Stimulated activated CD8-positive, alpha-beta memory T cell treated with anti-CD3 and anti-CD28 coated beads, Interleukin-4, amount 100 ng/mL, for 1 hour (primary cell): Measurements from ENCODE around the gene PHLDA3.

ENCODE experiments used
- DNase-seq, 2 donors: peaks; one replicate each; pipeline ENCODE4 v3.0.0-alpha.2; 2020; ENCODE audit warnings: low read depth in 2 of 2, low spot score in 1 of 2

PHLDA3 gene

DNA sequence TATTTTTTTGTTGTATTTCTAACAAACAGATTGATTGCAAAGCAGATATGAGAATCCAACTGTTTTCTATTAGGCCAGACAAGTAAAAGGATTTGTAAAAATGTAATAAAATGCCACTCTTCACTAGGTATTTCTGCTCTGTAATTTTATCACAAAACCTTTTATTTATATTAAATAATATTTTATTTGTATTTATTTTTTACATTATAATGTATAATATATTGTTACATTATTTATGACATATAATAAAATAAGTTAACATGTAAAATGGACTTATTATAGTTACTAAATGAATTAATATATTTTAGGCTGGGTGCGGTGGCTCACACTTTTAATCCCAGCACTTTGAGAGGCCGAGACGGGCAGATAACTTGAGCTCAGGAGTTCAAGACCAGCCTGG is 34.7 kb downstream of the PHLDA3 start:
- no peak for DNase-seq

DNA sequence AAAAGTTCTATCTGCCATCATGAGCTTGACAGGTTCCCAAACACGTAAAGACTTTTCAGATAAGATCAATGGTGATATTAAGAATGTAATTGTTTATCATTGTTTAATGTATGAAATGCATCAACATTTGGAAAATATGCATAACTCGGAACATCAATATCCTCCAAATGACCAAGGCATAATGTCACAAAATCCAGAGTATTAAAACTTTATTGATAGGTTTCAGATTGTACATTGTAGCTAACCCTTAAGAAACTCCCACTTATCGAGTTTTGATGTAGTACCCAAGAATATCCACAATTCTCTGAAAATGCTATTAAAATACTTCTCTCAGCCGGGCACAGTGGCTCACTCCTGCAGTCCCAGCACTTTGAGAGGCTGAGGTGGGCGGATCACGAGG is 35.4 kb downstream of the PHLDA3 start:
- DNase-seq, result no peak

DNA sequence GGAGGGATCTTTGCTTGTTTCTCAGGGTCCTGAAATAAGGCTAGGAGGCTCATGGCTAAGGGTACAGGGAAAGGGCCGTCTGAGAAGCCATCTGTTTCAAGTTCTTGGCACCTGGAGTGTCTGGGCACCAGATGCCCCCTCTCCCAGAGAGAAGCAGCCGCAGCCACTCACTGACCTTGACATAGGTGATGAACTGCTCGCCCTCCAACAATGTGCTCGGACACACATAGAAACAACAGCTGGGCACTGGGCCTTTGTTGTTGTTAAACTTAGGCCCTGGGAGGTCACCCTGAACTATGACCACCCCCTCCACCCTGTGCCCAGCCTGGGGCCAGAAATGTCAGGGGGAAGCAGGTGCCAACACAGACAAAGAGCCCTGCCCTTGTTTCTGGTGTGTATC is 38.2 kb downstream of the PHLDA3 start:
- DNase-seq, result no peak

DNA sequence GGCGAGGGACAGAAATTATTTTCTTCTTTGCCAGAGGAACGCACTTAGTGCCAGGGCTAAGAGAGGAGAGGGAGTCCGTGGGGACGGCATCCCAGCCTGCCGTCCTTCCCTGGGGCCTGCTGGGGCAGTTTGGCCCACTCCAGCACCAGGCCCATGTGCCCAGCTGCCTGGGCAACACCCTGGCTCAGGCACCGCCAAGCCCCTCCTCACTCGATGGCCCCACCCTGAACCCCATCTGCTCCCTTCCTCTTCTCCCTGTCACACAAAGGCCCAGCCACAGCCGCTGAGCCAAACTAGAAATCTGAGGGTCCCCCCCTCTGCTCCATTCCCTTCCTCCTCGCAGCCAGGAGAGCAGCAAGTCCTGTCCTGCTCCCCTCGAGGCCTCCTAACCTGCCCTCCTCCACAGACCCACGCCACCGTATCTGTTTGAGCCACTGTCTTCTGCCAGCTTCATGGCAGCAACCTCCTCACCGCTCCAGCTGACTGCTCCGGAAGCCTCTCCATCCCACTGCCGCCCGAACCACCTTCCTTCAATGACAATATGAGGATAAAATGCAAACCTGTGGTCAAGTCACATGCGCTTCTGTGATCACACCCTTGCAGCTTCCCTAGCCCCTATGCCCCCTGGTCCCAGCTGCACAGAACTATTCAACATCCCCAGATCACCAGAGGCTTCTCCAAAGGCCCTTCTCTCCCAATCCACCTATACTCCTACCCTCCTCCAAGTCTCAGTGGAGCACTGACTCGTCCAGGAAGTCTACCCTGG is 39.1 kb downstream of the PHLDA3 start:
- no peak for DNase-seq

DNA sequence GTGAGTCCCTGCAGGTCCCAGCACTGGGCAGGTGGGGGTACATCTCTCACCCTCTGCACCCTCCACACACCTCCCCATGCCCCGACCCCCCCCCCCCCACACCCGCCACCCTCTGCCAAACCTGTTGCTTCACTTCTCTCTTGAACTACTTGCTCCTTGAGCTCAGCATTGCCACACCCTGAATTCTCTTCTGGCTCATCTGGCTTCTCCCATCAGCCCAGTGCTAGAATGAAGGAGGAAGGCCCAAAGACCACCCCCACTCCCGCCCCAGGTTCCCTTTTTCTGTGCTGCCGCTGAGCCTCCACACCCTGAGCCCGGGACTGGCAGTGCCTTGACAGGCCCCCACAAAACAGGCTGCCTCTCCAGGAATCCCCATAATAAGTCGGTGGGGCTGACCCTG is 41.0 kb downstream of the PHLDA3 start:
- DNase-seq, result no peak

DNA sequence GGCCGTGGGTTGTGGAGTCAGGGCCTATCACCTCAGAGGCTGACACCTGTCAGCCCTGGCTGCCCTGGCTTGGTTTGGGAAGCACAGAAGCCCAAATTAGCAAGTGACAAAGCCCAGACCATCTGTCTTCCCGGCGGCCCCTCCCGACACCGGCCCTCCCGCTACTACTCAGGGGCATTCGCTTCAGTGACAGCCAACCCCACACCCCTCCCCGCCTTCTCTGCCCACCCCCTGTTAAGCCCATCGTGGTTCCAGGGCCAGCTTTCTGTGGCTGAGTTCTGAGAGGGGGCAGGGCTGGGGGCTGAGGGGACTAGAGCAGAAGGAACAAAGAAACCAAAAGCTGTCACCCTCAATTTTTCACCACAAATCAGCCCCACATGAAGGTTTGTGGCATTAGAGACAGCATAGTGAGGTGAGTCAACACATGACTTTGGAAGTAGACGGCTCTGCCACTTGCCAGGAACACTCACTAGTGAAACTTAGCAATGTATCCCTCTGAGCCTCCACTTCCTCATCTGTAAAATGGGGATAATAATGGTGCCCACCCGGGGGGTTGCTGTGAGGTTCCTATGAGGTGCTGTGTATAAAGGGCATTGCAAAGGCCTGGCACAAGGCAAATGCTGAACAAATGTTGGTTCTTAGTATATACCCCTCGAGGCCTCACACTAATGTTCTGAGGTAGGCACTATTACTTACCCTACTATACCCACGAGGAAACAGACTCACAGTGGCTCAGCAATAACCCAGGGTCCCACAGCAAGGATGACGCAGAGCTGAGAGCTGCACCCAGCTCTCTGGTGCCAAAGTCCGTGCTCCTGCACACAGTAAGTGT is 42.3 kb downstream of the PHLDA3 start:
- DNase-seq, result no peak

DNA sequence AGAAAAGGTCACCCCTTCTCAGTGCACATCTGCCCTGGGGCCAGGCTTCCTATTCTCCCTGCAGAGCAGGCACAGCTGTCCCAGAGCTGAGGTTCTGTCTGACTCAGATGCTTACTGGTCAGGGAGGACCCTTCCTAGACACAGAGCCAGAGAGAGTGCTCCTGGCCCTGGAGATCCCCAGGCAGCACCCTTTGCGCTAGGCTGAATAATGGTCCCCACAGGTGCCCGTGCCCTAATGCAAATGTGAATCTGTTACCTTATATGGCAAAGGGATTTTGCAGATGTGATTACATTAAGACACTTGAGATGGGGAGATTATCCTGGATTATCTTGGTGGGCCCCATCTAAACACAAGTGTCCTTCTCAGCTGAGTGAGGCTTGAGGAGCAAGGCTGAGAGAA is 44.8 kb downstream of the PHLDA3 start:
- no peak for DNase-seq

DNA sequence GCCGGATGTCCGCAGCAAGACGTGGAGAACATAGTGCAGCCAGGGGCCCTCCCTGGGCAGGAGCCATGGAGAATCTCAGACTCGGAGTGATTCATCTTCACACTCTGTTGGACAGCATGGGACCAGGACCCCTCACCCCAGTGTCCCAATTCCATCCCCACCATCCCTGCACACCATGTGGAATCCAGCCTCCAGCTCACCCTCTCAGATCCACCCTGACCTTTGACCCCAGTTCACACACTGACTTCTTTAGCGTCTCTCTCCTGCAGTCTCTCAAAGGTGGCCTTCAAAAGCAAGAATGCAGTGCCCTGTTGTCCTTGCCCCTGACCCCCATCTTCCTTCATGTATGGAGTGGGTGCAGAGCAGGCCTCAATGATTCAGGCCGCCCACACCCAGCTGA is 45.3 kb downstream of the PHLDA3 start:
- DNase-seq, result no peak

DNA sequence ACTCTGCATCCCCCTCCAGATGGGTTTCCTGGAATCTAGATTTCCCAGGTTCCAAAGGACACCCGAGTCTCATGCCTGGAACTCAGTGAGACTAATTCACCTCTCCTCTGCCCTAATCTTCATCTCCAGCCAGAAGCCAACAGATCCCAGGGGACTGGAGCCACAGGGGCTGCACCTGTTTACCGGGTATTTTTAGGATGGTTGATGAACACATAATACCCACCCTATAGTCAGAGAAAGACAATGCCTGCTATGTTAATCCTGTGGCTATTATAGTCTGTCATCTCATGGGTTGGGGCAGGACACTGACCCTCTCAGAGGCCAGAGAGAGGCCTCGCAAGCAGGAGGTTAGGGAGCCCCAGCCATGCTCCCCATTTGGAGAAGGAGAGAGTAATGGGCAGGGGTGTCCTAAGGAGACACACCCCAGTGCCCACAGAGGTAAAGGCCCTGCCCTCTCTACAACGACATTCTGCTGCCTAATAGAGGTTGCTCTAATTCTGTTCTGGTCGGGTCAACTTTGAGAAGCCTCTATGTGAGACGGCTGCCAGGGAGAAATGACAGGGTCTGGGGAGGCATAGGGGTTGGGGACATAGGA is 46.5 kb downstream of the PHLDA3 start:
- no peak for DNase-seq

DNA sequence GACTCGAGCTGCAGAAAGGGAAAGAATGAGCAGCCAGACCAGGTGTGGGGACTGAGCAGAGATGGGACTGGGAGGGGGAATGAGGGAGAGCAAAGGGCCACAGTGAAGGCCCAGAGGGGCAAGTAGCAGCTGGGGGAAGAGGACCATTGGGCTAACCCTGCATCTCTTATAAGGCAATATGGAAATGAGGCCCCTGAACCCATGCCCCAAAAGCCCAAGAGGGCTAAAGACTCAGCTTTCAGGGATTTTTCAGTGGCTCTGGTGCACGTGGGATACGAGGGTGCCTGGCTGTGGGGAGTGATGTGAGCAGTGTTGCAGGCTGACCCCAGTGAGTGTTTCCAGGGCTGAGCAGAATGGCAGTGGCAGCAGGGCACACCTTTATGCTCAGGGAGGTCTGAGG is 47.0 kb downstream of the PHLDA3 start:
- no peak for DNase-seq

DNA sequence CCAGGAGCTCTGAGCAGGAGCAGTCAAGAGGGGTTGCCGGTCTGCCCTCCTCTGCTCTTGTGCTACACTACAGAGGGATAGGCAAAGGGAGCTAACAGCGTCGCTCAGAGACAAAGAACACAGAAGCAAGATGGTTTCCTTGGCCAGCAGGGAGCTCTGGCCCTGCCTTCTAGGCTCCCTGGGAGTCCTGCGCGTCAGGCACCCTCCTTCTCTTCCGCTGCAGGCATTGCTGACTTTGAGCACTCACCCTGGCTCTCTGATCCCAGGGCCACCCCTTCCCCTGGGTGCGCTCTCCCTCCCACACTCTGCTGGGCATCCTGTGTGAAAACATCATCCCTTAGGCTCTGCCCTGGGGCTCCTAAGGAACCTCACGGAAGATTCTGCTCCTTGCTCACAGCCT is 47.9 kb downstream of the PHLDA3 start:
- DNase-seq, result no peak

DNA sequence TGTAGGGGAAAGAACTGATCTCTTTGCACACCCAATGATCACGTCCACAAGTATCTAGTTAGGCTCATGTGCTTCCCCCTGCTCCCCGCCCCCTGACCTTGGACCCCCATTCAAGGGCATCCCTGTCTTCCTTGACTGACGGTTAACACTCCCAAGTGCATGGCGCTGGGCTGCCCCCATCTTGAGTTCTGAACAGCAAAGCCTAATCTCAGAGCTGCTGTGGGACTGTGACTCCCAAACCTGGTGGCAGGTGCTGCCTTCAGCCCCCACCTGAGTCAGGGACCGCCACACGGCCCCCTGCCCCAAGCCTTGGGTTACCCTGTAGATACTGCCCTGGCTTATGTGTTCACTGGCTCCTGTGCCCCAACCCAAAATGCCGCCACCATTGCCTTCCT is 48.4 kb downstream of the PHLDA3 start:
- DNase-seq, result no peak

DNA sequence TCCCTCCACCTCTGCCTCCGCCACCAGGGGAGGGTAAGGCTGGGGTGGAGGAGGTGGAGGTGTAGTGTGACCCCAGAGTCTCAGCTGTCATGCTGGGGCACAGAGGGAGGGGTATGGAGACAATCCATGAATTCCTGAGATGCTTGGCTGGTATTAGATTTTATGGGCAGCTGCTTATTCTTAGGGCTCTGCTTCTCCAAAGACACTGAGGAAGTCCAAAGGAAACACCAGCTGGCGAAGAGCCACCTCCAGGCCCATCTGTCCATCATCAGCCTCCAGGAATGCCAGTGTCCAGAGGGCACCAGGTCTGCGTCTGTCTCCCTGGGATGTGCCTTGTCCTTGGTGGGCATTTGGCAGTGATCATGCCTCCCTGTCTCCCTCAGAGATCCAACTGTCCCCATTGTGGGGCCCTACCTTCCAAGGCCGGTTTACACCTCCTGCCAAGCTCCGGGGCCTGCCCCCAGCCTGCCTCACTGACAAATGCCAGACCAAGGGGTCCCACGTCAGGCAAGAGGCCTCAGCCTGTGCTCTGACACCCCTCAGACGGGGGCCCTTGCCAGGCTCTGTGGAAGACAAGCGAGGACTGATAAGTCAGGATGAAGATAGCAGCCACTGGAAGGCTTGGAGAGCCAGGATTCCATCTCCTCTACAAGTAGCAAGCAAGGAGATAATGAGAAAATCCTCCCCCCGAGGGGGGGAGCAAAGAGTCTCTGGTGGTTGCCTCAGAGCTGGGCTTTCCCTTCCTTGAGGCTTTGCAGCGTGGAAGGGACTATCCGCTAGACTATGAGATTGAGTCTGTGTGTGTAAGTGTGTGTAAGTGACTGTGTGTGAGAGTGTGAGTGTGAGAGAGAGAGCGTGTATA is 49.0 kb downstream of the PHLDA3 start:
- no peak for DNase-seq

DNA sequence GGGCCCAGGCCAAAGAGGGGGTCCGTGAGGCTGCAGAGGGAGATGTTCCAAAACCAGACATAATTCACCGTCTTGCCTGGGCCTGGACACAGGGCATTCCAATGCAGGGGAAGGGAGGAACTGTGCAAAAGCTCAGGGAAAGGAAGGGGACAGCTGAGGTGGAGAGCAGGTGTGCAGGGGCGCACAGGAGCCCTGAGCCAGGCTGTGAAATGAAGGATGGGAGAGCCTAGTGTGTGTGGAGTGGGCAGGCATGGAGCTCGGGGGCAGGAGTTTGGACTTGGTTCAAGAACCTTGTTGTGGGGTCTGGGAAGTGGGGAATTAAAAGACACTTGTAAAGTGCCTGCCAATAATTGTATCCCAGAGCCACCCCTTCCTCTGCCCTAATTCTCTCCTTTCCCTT is 49.7 kb downstream of the PHLDA3 start:
- no peak for DNase-seq

DNA sequence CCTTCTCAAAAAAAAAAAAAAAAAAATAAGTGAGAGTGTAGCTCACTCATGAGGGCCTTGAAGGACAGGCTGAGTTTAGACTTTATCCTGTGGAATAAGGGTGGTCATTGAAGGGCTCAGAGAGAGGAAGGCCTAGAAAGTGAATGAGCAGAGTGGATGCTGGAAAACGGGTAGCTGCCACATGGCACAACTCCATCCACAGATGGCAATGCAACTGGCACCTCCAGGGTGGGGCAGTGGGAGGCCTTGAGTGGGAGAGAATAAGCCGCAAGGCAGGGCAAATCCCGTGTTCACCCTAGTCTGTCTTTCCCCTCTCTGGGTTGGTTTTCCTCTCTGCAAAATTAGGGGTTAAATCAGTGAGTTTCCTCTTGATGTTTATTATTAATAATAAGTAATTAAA is 50.5 kb downstream of the PHLDA3 start:
- DNase-seq, result no peak
